Renal cortical epithelial cell (primary cell): Measurements from ENCODE around the gene RASGEF1B. TPM values are rescaled to one million over a fixed set of nuclear protein-coding genes. Genes with fewer than 3 reads are reported as not detected.

Experiments
- DNase-seq: peaks from one replicate; pipeline ENCODE4 v3.0.0-alpha.2; 2011; ENCODE audit warnings: low read depth
- total RNA-seq: library from RNA; depleted of rRNA; stranded (reverse); fragments of >200 nt; gene quantifications from 2 replicates; pipeline ENCODE4 v1.2.3, GENCODE V29; 2014

The RASGEF1B gene
- total RNA-seq, 1 donor from 2014 or later: 14.3 TPM

DNA sequence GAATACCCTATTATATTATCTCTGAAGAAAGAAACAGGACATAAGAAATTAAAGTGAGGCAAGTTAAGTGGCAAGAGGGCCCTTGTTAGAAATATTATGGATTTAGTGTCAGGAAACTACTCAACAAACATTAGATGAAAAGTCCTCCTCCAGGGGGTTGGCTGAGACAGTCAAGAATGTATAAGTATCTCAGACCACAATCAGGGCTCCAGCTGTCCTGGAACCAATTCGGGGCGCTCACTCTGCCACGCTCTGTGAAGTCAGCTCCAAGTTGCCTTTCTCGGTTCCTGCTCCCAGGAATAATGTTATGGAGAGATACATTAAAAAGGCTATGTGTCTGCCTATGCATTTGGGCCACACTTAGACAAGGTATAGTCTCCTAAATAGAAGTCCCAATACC is 73.3 kb downstream of the RASGEF1B start:
- DNase-seq: no peak

DNA sequence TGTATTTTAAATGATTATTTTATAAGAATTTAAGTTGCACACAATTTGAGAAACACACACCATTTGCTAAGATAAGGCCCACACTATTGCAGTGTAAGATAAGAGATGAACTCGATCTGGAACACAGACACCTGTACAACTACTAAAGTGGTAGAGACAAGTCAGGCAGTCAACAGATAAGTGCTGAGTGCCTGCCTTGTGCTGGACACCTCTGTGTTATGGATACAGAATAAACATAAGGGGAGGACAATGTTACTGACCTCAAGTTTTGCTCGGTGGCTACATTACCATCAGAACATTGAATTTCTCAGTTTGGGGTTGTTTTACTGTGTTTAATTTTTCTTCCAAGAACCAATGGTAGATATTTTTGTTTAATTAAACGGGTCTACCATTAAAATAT is 74.1 kb downstream of the RASGEF1B start:
- DNase-seq: no peak

DNA sequence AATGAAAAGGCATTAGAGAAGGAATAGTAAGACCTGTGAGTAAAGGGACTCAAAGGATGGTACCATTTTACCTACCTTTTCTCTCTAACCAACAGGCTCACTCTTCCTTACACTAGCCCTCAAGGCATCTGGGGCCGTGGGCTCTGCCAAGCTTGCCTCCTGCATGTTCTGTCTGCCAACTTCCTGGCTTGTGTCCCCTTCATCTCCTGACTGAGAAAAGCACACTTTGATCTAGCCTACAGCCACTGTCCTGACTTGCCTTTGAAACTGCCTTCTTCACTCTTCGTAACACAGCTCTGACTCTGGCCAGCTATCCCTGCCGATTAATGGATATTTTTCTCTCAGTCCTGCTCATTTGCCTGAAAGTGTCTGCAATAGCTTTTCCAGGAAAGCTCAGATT is 76.5 kb downstream of the RASGEF1B start:
- DNase-seq: no peak

DNA sequence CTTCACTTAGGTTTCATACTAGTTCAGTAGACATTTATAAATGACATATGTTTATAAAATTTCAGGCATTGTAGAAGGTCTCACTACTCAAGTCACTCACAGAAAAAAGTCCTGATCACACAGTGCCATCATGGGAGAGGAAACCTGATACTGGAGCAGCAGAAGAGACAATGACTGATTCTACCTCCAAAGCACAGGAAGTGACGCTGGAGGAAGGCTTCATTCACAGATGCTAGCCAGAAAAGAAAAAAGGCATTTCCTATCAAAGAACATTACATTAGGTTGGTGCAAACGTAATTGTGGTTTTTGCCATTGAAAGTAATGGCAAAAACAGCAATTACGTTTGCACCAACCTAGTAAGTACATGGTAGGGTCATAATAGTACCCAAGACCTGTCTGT is 79.5 kb downstream of the RASGEF1B start:
- DNase-seq: no peak

DNA sequence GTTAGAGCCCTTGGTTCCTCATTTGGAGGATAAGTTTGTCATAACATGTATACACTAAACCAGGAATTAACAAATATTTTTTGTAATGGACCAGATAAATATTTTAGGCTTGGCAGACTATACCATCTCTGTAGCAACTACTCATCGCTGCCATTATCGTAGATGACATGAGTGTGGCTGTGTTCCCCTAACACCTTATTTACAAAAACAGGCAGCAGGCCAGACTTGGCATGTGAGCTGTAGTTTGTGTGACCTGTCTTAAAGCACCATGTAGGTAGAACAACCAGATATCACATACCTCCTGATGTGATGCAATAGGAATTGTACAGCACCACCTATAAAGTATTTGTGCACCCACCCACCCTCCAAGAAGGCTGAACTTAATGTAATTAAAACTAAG is 82.0 kb downstream of the RASGEF1B start:
- DNase-seq: no peak

DNA sequence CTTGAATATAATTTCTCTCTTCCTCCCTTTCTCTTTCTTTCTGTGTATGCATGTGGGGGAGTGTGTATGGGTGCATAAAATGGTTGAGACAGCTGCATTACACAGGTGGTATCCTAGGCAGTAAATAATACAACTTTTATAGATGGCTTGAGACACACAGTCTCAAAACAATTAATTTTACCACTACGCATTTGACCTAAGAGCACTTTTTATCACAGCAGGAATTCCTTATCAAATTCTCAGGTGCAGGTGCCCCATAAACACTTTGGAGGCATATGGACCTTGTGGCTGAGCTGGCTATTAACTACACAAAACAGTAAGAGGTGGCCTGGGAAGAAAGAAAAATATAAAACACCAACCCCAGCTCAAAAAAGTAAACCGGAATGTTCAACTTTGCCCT is 91.3 kb downstream of the RASGEF1B start:
- no peak for DNase-seq

DNA sequence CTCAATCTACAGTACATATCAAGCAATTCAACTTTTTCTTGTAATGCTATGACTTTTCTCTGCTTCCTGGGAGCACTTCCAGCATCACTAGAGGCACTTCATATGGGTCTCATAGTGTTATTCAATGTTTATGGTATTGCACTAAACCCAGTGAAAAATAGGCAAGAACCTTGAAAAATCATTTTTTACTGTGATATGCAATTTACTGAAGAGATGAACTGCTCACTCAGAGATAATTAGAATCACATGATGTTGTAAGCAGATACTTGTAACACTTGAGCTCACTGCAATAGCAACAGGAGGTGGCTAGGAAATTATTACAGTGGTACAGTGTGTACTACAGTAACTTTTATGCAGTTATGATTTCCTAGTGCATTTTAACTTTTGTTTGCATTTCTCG is 93.3 kb downstream of the RASGEF1B start:
- no peak for DNase-seq

DNA sequence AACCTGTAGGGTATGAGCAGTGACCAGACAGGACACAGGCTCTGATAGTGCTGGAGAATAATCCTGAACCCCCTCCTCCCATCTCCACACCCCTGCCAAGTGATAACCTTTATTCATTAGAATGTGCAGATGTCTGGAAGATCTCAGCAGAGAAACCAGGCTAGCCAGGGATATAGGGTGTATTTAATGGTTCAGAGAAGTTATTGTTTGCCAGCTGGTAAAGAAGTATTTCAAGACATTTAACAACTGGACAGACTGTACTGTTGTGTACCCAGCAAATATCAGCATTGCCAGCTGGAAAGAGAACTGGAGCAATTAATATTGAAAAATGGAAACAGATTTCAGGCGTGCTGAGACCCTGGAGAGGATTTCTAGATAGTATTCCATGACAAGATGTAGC is 94.5 kb downstream of the RASGEF1B start:
- no peak for DNase-seq

DNA sequence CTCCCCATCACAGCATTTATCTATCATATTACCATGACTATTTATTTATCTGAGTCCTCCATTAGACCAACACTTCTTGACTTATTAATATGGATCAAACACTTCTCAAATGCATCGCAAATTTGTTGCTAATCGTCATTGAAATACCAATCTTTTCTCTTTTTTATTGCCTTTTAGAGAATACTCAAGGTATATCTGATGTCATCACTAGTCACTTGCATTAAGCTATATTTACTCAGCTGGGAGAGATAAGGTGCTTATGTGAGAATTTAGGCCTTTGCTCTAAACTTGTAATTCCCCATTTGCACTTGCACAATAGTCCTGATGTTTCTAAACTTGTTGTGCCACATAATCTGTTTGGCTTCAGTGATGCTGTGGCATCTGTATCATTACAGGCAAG is 95.0 kb downstream of the RASGEF1B start:
- no peak for DNase-seq
